ENCODE results near the gene R3HCC1L.
"Not testable (repeated sequence)": the region's sequence is repeated elsewhere in the genome, so short reads cannot be mapped to it uniquely, and the experiment has no call there.

The R3HCC1L gene

GRCh38 chr10:98172495-98172894, 38.0 kb downstream of the R3HCC1L start:
- DNase-seq (ENCODE audit: low read depth, low spot score), result peak; percentile 50

DNA sequence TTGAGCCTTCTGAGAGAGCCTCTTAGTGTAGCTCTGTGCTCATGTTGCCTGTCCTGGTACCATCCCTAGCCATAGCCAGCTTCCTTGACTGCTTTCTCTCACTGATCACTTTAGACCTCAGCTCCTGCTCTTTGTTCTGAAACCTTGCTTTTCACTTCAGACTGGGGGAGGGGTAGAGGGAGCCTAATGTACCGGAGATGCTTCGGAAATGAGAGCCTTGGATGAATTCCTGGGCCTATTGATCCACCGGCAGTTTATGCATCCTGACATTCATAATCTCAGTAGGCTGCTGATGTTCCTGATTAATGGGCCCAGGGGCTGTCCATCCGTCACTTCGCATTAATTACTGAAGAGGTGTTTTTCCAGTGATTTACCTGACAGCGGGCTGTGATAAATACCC, 38.8 kb downstream of the R3HCC1L start:
- DNase-seq (ENCODE audit: low read depth, low spot score), result no peak

- DNase-seq (ENCODE audit: low read depth, low spot score), result not testable (repeated sequence)
Measured at GRCh38 chr10:98182351-98182915, 48.0 kb downstream of the R3HCC1L start.

GRCh38 chr10:98186681-98187080, 52.2 kb downstream of the R3HCC1L start:
- DNase-seq (ENCODE audit: low read depth, low spot score), result no peak

- DNase-seq (ENCODE audit: low read depth, low spot score), result not testable (repeated sequence)
Measured at GRCh38 chr10:98190773-98191172, 56.3 kb downstream of the R3HCC1L start.

DNA sequence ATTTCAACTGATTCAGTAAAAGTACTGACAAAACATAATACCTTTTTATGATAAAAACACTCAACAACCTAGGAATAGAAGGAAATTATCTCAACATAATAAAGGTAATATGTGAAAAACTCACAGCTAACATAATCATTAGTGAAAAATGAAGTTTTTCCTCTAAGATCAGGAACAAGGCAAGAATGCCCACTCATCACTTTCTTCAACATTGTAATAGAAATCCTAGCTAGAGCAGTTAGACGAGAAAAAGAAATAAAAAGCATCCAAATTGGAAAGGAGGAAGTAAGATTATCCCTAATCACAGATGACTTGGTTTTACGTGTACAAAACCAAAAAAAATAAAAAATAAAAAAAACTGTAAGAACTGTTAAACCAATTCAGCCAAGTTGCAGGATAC, 58.6 kb downstream of the R3HCC1L start:
- no peak for DNase-seq (ENCODE audit: low read depth, low spot score)

- DNase-seq (ENCODE audit: low read depth, low spot score), result no peak
Measured at GRCh38 chr10:98194633-98195032, 60.2 kb downstream of the R3HCC1L start.

DNA sequence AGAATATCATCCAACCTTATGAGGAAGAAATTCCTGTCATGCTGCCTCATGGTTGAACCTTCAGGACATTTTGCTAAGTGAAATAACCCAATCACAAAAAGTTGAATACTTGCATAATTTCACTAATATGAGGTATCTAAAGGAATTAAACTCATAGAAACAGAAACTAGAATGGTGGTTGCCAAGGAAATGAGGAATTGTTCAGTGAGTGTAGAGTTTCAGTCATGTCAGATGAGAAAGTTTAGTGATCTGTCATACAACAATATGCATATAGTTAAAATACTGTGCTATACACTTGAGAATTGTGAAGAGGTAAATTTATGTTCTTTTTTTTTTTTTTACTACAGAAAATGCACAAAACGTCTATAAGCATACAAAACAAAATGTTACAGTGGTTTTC, 60.7 kb downstream of the R3HCC1L start:
- no peak for DNase-seq (ENCODE audit: low read depth, low spot score)

DNA sequence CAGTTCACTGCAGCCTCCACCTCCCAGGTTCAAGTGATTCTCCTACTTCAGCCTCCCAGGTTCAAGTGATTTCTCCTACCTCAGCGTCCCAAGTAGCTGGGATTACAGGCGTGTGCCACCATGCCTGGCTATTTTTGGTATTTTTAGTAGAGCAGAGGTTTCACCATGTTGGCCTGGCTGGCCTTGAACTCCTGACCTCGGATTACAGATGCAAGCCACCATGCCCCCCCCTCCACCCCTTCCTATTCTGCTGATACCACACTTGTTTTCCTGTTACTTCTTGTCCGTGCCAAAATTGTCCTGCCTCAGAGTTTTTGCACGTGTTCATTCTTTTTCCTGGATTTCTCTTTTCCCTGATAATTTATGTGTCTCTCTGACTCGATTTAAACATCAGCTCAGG, 62.5 kb downstream of the R3HCC1L start:
- DNase-seq (ENCODE audit: low read depth, low spot score), result no peak

DNA sequence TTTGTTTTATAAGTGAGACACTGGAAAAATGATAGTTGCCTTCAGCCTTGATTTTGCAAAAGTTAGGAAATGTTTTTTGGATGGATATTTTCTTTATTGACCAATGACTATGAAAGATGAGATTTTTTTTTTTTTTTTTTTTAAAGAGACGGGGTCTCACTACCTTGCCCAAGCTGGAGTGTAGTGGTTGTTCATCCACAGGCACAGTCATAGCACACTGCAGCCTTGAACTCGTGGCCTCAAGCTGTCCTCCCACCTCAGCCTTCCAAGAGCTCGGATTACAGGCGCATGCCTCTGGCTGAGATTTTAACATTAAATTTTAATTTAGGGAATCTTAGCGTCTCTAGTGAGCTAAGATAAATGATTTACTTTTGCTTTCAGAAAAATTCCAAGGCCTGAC, 67.3 kb downstream of the R3HCC1L start:
- DNase-seq (ENCODE audit: low read depth, low spot score), result no peak

GRCh38 chr10:98202378-98202777, 67.9 kb downstream of the R3HCC1L start:
- DNase-seq (ENCODE audit: low read depth, low spot score), result no peak

GRCh38 chr10:98205351-98205750, 70.9 kb downstream of the R3HCC1L start:
- no peak for DNase-seq (ENCODE audit: low read depth, low spot score)

- DNase-seq (ENCODE audit: low read depth, low spot score), result no peak
Measured at GRCh38 chr10:98208925-98209324, 74.5 kb downstream of the R3HCC1L start.

- no peak for DNase-seq (ENCODE audit: low read depth, low spot score)
Measured at GRCh38 chr10:98209441-98209840, 75.0 kb downstream of the R3HCC1L start.

DNA sequence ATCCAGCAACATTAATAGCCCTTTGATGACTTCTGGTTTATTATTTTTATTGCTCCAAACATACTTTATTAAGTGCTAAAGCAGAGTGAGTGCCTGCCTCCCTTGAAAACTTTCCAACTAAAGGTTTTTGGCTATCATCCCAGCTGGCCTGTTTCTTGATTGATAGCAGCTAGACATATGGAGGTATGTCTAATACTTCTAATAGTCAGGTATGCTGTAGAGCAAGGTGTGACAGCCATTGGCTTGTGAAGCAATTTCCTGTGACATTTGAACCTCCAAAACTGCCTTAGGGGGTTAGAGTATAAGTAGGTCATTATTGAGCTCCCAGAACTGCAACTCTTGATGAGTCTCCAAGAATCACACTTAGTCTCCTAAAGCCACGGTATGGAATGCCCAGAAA, 77.7 kb downstream of the R3HCC1L start:
- DNase-seq (ENCODE audit: low read depth, low spot score), result peak; percentile 12

GRCh38 chr10:98213740-98214139, 79.3 kb downstream of the R3HCC1L start:
- no peak for DNase-seq (ENCODE audit: low read depth, low spot score)

- DNase-seq (ENCODE audit: low read depth, low spot score), result no peak
Measured at GRCh38 chr10:98215373-98215772, 80.9 kb downstream of the R3HCC1L start.

- no peak for DNase-seq (ENCODE audit: low read depth, low spot score)
Measured at GRCh38 chr10:98217801-98218200, 83.3 kb downstream of the R3HCC1L start.

DNA sequence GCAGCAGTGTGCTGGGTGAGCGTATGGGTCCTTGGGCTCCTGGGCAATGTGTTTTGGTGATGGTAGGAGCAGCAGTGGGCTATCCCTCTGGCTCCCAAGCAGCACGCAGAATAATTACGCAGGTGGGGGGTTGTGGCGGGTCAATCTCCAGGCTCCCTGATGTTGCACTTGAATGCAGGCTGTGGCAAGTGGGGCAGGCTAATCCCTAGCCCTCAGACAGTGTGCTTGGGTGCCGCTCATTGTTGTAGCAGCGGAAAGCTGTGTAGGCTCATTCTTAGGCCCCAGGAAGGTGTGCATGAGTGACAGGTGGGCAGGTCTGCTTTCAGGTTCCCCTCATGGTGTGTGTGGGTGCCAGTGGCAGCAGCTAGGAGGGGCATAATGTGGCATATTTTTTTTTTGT, 89.4 kb downstream of the R3HCC1L start:
- DNase-seq (ENCODE audit: low read depth, low spot score), result no peak

DNA sequence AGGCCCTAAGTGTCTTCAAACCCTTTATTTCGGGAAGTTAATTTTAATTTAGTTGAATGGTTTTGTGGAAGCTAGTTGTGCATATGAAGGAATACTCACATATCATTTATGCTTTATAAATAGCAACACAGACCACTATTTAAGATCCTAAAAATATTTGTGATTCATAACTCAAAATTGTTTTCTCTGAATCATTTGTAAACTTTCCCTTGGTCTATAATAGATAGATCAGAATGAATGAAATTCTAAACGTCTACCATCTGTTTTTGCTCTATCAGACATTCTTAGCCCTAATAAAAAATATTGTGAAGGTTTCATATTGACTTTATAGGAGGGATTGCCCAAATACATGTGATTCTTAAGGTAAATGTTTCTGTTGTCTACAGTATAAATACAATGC, 90.1 kb downstream of the R3HCC1L start:
- no peak for DNase-seq (ENCODE audit: low read depth, low spot score)

- DNase-seq (ENCODE audit: low read depth, low spot score), result no peak
Measured at GRCh38 chr10:98224996-98225395, 90.5 kb downstream of the R3HCC1L start.

GRCh38 chr10:98226508-98227144, 92.2 kb downstream of the R3HCC1L start:
- DNase-seq (ENCODE audit: low read depth, low spot score), result peak; percentile 27

DNA sequence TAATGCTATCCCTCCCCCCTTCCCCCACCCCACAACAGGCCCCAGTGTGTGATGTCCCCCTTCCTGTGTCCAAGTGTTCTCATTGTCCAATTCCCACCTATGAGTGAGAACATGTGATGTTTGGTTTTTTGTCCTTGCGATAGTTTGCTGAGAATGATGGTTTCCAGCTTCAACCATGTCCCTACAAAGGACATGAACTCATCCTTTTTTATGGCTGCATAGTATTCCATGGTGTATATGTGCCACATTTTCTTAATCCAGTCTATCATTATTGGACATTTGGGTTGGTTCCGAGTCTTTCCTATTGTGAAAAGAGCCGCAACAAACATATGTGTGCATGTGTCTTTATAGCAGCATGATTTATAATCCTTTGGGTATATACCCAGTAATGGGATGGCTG, 93.3 kb downstream of the R3HCC1L start:
- DNase-seq (ENCODE audit: low read depth, low spot score), result not testable (repeated sequence)

- DNase-seq (ENCODE audit: low read depth, low spot score), result not testable (repeated sequence)
Measured at GRCh38 chr10:98228266-98228665, 93.8 kb downstream of the R3HCC1L start.
